ENCODE measurements around the gene NBEAL1. TPM values are rescaled to one million over a fixed set of nuclear protein-coding genes. Genes with fewer than 3 reads are reported as not detected.

The NBEAL1 gene
- total and polyA plus RNA-seq, 2 experiments from 2014 or later, result 13.3 to 21.8 TPM

GRCh38 chr2:203059567-203060240 lies 45.0 kb downstream of the NBEAL1 start:
- Mint-ChIP-seq H3K36me3 (ENCODE audit: low read depth) (peaks cover 10% of the 10 kb centered on the region; the same call in 2 of the 3 replicates), H3K27ac (peak overlapping the region; percentile 8; the same call in 1 of the 2 replicates), H3K27me3 (ENCODE audit: insufficient read depth, low read depth, poor library complexity) (no peaks in the 10 kb centered on the region), H3K9me3 (peaks cover 3% of the 10 kb centered on the region; the same call in 2 of the 3 replicates), H3K4me1 (peaks cover 18% of the 10 kb centered on the region), H3K4me3 (no peak overlapping the region)
- no peak; the same call in 2 of the 3 replicates for ATAC-seq
- no peaks in the 10 kb centered on the region for H3F3A ChIP-seq (replicated peaks; ENCODE audit: low read depth)
- no peaks in the 10 kb centered on the region for H3K9me2 ChIP-seq (ENCODE audit: insufficient read depth)
- peak; percentile 7 for DNase-seq (ENCODE audit: low spot score)
- H3K79me2 ChIP-seq (replicated peaks; ENCODE audit: insufficient read depth), result no peaks in the 10 kb centered on the region
- peaks cover 13% of the 10 kb centered on the region for H3K4me1 ChIP-seq (ENCODE audit: insufficient read depth)
- TF ChIP-seq ETS1 (IDR thresholded peaks at IDR 0.05), result no peak
- no peak overlapping the region for H3K4me2 ChIP-seq
- no peaks in the 10 kb centered on the region for H3K36me3 ChIP-seq (ENCODE audit: insufficient read depth)
- no peaks in the 10 kb centered on the region for H4K20me1 ChIP-seq (replicated peaks; ENCODE audit: insufficient read depth)
- no peak overlapping the region for H3K27ac ChIP-seq (ENCODE audit: low read depth)
- H2AFZ ChIP-seq, result no peak overlapping the region
- no peaks in the 10 kb centered on the region for H3K27me3 ChIP-seq (ENCODE audit: insufficient read depth)
- H3K4me3 ChIP-seq, result no peak overlapping the region

- H3K27ac Mint-ChIP-seq, result peak overlapping the region; percentile 1
- DNase-seq (ENCODE audit: low spot score) (peak; percentile 79), ATAC-seq (peak; percentile 95)
- H2AFZ ChIP-seq, result no peak overlapping the region
- TF ChIP-seq ZNF462 (CRISPR knock-in tag; IDR thresholded peaks at IDR 0.05) (peak; percentile 63), EZH2phosphoT487 (IDR thresholded peaks at IDR 0.05; ENCODE audit: unreplicated experiment) (no peak)
- H3K79me2 ChIP-seq (replicated peaks; ENCODE audit: insufficient read depth), result no peaks in the 10 kb centered on the region
- H3K4me3 Mint-ChIP-seq, result no peak overlapping the region
- H3F3A ChIP-seq (replicated peaks; ENCODE audit: low read depth), result no peaks in the 10 kb centered on the region
- peaks cover 18% of the 10 kb centered on the region for H3K4me1 Mint-ChIP-seq
- H3K4me3 ChIP-seq, result no peak overlapping the region
- H3K4me1 ChIP-seq (ENCODE audit: insufficient read depth), result peaks cover 13% of the 10 kb centered on the region
- peaks cover 8% of the 10 kb centered on the region for H3K9me3 Mint-ChIP-seq
- H3K4me2 ChIP-seq, result no peak overlapping the region
- no peaks in the 10 kb centered on the region for H3K36me3 ChIP-seq (ENCODE audit: insufficient read depth)
- no peaks in the 10 kb centered on the region for H3K27me3 Mint-ChIP-seq (ENCODE audit: insufficient read depth, low read depth, poor library complexity)
- peaks cover 22% of the 10 kb centered on the region for H3K36me3 Mint-ChIP-seq (ENCODE audit: low read depth)
- no peaks in the 10 kb centered on the region for H3K9me2 ChIP-seq (ENCODE audit: insufficient read depth)
- peak overlapping the region; percentile 73 for H3K27ac ChIP-seq (ENCODE audit: low read depth)
- no peaks in the 10 kb centered on the region for H3K27me3 ChIP-seq (ENCODE audit: insufficient read depth)
- no peaks in the 10 kb centered on the region for H4K20me1 ChIP-seq (replicated peaks; ENCODE audit: insufficient read depth)
These were observed 46.7 kb downstream of the NBEAL1 start for GRCh38 chr2:203061346-203061745.

Data from GM23338 (cell line).